ENCODE data around the gene PSMB11. TPM values are rescaled to one million over a fixed set of nuclear protein-coding genes. Genes with fewer than 3 reads are reported as not detected.
A peak's percentile ranks its signal among the peaks of the same experiment; 100 is the strongest.

PSMB11 gene
- total and polyA plus RNA-seq, 11 donors, result not detected

DNA sequence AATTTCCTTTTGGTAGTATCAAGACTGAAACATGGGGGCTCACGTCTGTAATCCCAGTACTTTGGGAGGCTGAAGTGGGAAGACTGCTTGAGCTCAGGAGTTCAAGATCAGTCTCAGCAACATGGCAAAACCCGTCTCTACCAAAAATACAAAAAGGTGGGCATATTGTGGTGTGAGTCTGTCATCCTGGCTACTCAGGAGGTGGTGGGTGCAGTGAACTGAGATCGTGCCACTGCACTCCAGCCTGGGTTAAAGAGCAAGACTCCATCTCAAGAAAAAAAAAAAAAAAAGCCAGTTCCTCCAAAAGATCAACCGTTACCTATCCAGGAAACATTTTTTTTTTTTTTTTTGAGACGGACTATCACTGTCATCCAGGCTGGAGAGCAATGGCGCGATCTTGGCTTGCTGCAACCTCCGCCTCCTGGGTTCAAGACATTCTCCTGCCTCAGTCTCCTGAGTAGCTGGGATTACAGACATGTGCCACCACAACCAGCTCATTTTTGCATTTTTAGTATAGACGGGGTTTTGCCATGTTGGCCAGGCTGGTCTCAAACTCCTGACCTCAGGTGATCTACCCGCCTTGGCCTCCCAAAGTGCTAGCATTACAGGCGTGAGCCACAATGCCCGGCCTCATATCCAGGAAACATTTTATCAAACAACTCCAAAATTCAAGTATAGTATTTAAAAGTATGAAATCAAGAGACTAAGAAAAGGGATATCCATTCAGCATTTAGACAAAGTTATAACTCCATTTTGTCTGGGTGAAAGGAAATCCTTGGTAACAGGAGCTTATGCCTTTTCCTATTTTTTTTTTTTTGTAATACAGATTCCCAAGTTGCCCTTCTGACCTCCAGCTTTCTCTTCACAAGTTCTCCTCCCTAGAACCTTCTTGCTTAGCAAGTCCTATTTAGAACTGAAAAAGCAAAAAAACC is 49.5 kb downstream of the PSMB11 start:
- H3K9me3 ChIP-seq, result no peaks in the 10 kb centered on the region
- TF ChIP-seq, protein P1, sequence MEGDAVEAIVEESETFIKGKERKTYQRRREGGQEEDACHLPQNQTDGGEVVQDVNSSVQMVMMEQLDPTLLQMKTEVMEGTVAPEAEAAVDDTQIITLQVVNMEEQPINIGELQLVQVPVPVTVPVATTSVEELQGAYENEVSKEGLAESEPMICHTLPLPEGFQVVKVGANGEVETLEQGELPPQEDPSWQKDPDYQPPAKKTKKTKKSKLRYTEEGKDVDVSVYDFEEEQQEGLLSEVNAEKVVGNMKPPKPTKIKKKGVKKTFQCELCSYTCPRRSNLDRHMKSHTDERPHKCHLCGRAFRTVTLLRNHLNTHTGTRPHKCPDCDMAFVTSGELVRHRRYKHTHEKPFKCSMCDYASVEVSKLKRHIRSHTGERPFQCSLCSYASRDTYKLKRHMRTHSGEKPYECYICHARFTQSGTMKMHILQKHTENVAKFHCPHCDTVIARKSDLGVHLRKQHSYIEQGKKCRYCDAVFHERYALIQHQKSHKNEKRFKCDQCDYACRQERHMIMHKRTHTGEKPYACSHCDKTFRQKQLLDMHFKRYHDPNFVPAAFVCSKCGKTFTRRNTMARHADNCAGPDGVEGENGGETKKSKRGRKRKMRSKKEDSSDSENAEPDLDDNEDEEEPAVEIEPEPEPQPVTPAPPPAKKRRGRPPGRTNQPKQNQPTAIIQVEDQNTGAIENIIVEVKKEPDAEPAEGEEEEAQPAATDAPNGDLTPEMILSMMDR (IDR thresholded peaks at IDR 0.05), result no peak
- no peak for TF ChIP-seq POLR2A (IDR thresholded peaks at IDR 0.05)
- ATAC-seq (no peak), DNase-seq (no peak)
- no peak overlapping the region for H3K4me3 ChIP-seq
- H3K36me3 ChIP-seq, result peaks cover 0 to 69% (median 65%) of the 10 kb centered on the region in 9 donors
- no peaks in the 10 kb centered on the region for H3K27me3 ChIP-seq
- peaks cover 1 to 52% (median 30%) of the 10 kb centered on the region in 12 donors for H3K4me1 ChIP-seq
- intact Hi-C loops (cut with DNase I), result loop anchor here in 1 of 10 donors (10.0 kb wide), 1 partner anchor 213 kb away; the partner anchor contains the start of genes BCL2L2 and PPP1R3E
- H3K27ac ChIP-seq, result no peak overlapping the region
- WGBS, 4 donors, result 82 to 89% (median 84%) methylated on average over 12 of the region's 12 CpGs

DNA sequence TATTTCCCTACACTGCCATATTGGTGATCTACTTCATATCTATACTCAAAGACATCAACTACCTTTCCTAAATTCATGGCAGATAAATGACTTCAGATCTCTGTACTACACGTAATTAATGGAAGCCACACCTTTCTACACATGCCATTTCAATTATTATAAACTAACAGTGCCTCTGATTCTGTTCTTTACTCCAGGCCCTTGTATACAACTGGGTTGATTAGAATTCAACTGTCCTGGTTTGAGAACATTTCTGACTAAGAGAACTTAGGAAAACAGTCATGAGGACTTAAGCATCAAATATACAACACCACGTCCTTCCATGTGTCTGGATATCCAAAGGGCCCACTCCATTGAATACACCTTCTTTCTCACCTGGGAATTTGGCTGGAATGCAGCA is 51.1 kb downstream of the PSMB11 start:
- no peak overlapping the region for H3K27ac ChIP-seq
- peaks cover 0 to 61% (median 59%) of the 10 kb centered on the region in 9 donors for H3K36me3 ChIP-seq

DNA sequence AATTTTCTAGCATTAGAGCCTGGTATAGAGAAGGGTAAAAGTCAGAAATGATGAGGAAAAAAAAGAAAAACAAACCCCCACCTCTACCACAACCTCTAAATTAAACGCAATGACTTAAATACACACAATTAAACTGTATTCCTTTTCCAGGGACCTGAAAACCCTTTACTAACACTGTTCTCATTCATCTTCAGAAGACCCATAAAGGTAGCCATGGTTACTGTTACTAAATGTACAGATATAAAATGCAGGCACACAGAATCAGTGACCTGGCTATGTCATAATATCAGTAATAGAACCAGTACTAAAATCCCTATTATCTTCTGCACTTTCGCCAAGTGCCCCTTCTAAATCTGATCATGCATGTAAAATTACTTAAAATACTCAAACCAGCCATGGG is 51.5 kb downstream of the PSMB11 start:
- intact Hi-C loops (cut with DNase I), result loop anchor here in 1 of 10 donors (10.0 kb wide), 1 partner anchor 211 kb away; the partner anchor contains the start of genes BCL2L2 and PPP1R3E
- H3K27me3 ChIP-seq, result no peaks in the 10 kb centered on the region
- 73 to 86% (median 81%) methylated on average over 2 of the region's 2 CpGs for WGBS, 4 donors
- ATAC-seq (no peak), DNase-seq (no peak)
- peak overlapping the region in 11 of 12 donors; percentile 57 to 96 (median 80) for H3K4me3 ChIP-seq
- TF ChIP-seq POLR2A (IDR thresholded peaks at IDR 0.05), result no peak
- TF ChIP-seq, protein P1 (IDR thresholded peaks at IDR 0.05), result no peak
- no peaks in the 10 kb centered on the region for H3K9me3 ChIP-seq
- H3K27ac ChIP-seq, result peak overlapping the region in 1 of 12 donors; percentile 92
- peaks cover 0 to 61% (median 58%) of the 10 kb centered on the region in 9 donors for H3K36me3 ChIP-seq
- H3K4me1 ChIP-seq, result peaks cover 5 to 61% (median 41%) of the 10 kb centered on the region in 12 donors

More for the DNA sequence above, 51.1 kb downstream of the PSMB11 start:
- WGBS, 4 donors, result 60 to 65% (median 64%) methylated on average over 2 of the region's 2 CpGs
- H3K27me3 ChIP-seq, result no peaks in the 10 kb centered on the region
- peaks cover 5 to 58% (median 39%) of the 10 kb centered on the region in 12 donors for H3K4me1 ChIP-seq
- H3K9me3 ChIP-seq, result no peaks in the 10 kb centered on the region
- DNase-seq (no peak), ATAC-seq (no peak)
- TF ChIP-seq, protein P1 (IDR thresholded peaks at IDR 0.05), result no peak
- TF ChIP-seq POLR2A (IDR thresholded peaks at IDR 0.05), result no peak
- intact Hi-C loops (cut with DNase I), result loop anchor here in 1 of 10 donors (10.0 kb wide), 1 partner anchor 212 kb away; the partner anchor contains the start of genes BCL2L2 and PPP1R3E
- peak overlapping the region in 4 of 12 donors; percentile 74 to 91 (median 83) for H3K4me3 ChIP-seq

Other genes with a start within 250 kb of the PSMB11 start
- gene SLC7A7, start 226.8 kb upstream of the PSMB11 start, total RNA-seq, result 10 to 100 TPM in 2 of 9 donors, 1 to 10 TPM in 7; 1.8 to 28.0 (median 3.8) TPM
- gene SLC7A7, start 226.8 kb upstream of the PSMB11 start, polyA plus RNA-seq, result 1 to 10 TPM; 1.3 to 4.0 TPM
- 100 to 1,000 TPM in 5 of 9 donors, 10 to 100 TPM in 4; 80.4 to 185 (median 107) TPM for gene MRPL52, start 212.3 kb upstream of the PSMB11 start, total RNA-seq
- 100 to 1,000 TPM in 1 of 2 donors, 10 to 100 TPM in 1; 83.4 to 177 TPM for gene MRPL52, start 212.3 kb upstream of the PSMB11 start, polyA plus RNA-seq
- gene MMP14, start 205.6 kb upstream of the PSMB11 start, total RNA-seq, result 10 to 100 TPM; 14.0 to 90.6 (median 24.8) TPM
- 10 to 100 TPM; 18.9 to 25.7 TPM for gene MMP14, start 205.6 kb upstream of the PSMB11 start, polyA plus RNA-seq
- 100 to 1,000 TPM in 3 of 9 donors, 10 to 100 TPM in 6; 47.9 to 128 (median 64.5) TPM for gene LRP10, start 170.5 kb upstream of the PSMB11 start, total RNA-seq
- gene LRP10, start 170.5 kb upstream of the PSMB11 start, polyA plus RNA-seq, result 10 to 100 TPM; 11.0 to 99.9 TPM
- gene REM2, start 159.0 kb upstream of the PSMB11 start, total RNA-seq, result under 1 TPM in 1 of 9 donors, not detected in 8; 0.21 TPM
- under 1 TPM in 1 of 2 donors, not detected in 1; 0.06 TPM for gene REM2, start 159.0 kb upstream of the PSMB11 start, polyA plus RNA-seq
- 10 to 100 TPM; 35.4 to 45.0 (median 41.6) TPM for gene RBM23, start 123.1 kb upstream of the PSMB11 start, total RNA-seq
- 10 to 100 TPM; 14.8 to 52.7 TPM for gene RBM23, start 123.1 kb upstream of the PSMB11 start, polyA plus RNA-seq
- 10 to 100 TPM; 37.2 to 60.2 (median 48.8) TPM for gene PRMT5, start 112.8 kb upstream of the PSMB11 start, total RNA-seq
- 100 to 1,000 TPM in 1 of 2 donors, 10 to 100 TPM in 1; 10.4 to 101 TPM for gene PRMT5, start 112.8 kb upstream of the PSMB11 start, polyA plus RNA-seq
- 10 to 100 TPM; 14.0 to 42.1 (median 19.6) TPM for gene HAUS4, start 85.1 kb upstream of the PSMB11 start, total RNA-seq
- 10 to 100 TPM; 13.0 to 21.7 TPM for gene HAUS4, start 85.1 kb upstream of the PSMB11 start, polyA plus RNA-seq
- 10 to 100 TPM in 5 of 9 donors, 1 to 10 TPM in 4; 5.6 to 18.0 (median 13.0) TPM for gene AJUBA, start 59.7 kb upstream of the PSMB11 start, total RNA-seq
- gene AJUBA, start 59.7 kb upstream of the PSMB11 start, polyA plus RNA-seq, result 1 to 10 TPM; 6.4 to 9.9 TPM
- gene C14orf93, start 32.1 kb upstream of the PSMB11 start, total RNA-seq, result 1 to 10 TPM; 3.8 to 7.6 (median 5.5) TPM
- gene C14orf93, start 32.1 kb upstream of the PSMB11 start, polyA plus RNA-seq, result 1 to 10 TPM; 3.4 to 4.0 TPM
- gene PSMB5, start 7.3 kb upstream of the PSMB11 start, total RNA-seq, result 100 to 1,000 TPM; 113 to 186 (median 122) TPM
- gene PSMB5, start 7.3 kb upstream of the PSMB11 start, polyA plus RNA-seq, result 100 to 1,000 TPM in 1 of 2 donors, 10 to 100 TPM in 1; 75.7 to 233 TPM
- 1 to 10 TPM in 8 of 9 donors, under 1 TPM in 1; 0.72 to 3.3 (median 1.9) TPM for gene CDH24, start 15.3 kb downstream of the PSMB11 start, total RNA-seq
- 1 to 10 TPM; 1.6 to 2.8 TPM for gene CDH24, start 15.3 kb downstream of the PSMB11 start, polyA plus RNA-seq
- 10 to 100 TPM; 42.0 to 91.2 (median 65.6) TPM for gene ACIN1, start 52.9 kb downstream of the PSMB11 start, total RNA-seq
- 10 to 100 TPM; 46.2 to 71.5 TPM for gene ACIN1, start 52.9 kb downstream of the PSMB11 start, polyA plus RNA-seq
- gene C14orf119, start 53.3 kb downstream of the PSMB11 start, total RNA-seq, result 10 to 100 TPM; 15.3 to 35.9 (median 29.6) TPM
- gene C14orf119, start 53.3 kb downstream of the PSMB11 start, polyA plus RNA-seq, result 10 to 100 TPM in 1 of 2 donors, 1 to 10 TPM in 1; 8.1 to 47.7 TPM
- gene CIROP, start 62.8 kb downstream of the PSMB11 start, total RNA-seq, result not detected
- not detected for gene CIROP, start 62.8 kb downstream of the PSMB11 start, polyA plus RNA-seq
- gene CEBPE, start 77.0 kb downstream of the PSMB11 start, total RNA-seq, result under 1 TPM in 3 of 9 donors, not detected in 6; 0.18 to 0.32 (median 0.24) TPM
- not detected for gene CEBPE, start 77.0 kb downstream of the PSMB11 start, polyA plus RNA-seq
- gene SLC7A8, start 141.4 kb downstream of the PSMB11 start, total RNA-seq, result 10 to 100 TPM in 6 of 9 donors, 1 to 10 TPM in 3; 8.5 to 34.1 (median 14.2) TPM
- gene SLC7A8, start 141.4 kb downstream of the PSMB11 start, polyA plus RNA-seq, result 10 to 100 TPM in 1 of 2 donors, 1 to 10 TPM in 1; 7.3 to 21.6 TPM
- not detected for gene RNF212B, start 195.7 kb downstream of the PSMB11 start, total RNA-seq
- gene RNF212B, start 195.7 kb downstream of the PSMB11 start, polyA plus RNA-seq, result not detected
- 10 to 100 TPM in 5 of 9 donors, 1 to 10 TPM in 4; 7.7 to 13.0 (median 10.0) TPM for gene HOMEZ, start 243.9 kb downstream of the PSMB11 start, total RNA-seq
- 1 to 10 TPM; 6.2 to 9.2 TPM for gene HOMEZ, start 243.9 kb downstream of the PSMB11 start, polyA plus RNA-seq

All from heart left ventricle (tissue), 16 donors.